Esophagus squamous epithelium (tissue), 4 donors: ENCODE data around the gene HMOX1.

Experiments used
- POLR2A ChIP-seq, 4 donors: fragments of 450-650 bp; IDR thresholded peaks; one replicate each; pipeline ENCODE4 v1.6.1; 2017; ENCODE audit warnings: antibody characterized with exemption in 4 of 4, mild to moderate bottlenecking in 4 of 4, moderate library complexity in 3 of 4
- TF ChIP-seq, protein P1 (sequence below), 6 experiments: fragments of 450-650 bp in 4 of 6; fragments of 200-600 bp in 2 of 6; sonication (generic) in 2 of 6; IDR thresholded peaks; one replicate each; pipeline ENCODE4 v1.5.1; 2016 to 2019; ENCODE audit warnings: antibody characterized with exemption in 6 of 6, mild to moderate bottlenecking in 4 of 6, moderate library complexity in 4 of 6

DNA sequence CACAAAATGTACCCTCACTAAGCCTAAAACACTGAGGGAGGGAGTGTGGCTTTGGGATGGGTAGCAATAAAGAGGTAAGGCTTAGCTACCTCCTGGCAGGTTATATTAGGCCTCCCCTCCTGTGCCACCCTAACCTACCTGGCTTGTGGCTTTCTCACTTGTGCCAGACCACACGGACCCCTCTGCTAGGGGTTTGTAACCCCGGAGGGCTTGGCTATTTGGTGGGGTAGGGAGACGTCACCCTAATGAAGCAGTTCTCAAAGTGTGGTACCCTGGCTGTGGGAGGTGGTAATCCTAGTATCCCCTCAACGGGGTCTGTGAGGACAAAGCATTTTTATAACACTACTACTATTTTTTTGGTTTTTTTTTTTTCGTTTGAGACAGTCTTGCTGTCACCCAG, 10.0 kb downstream of the HMOX1 start:
- TF ChIP-seq, protein P1, sequence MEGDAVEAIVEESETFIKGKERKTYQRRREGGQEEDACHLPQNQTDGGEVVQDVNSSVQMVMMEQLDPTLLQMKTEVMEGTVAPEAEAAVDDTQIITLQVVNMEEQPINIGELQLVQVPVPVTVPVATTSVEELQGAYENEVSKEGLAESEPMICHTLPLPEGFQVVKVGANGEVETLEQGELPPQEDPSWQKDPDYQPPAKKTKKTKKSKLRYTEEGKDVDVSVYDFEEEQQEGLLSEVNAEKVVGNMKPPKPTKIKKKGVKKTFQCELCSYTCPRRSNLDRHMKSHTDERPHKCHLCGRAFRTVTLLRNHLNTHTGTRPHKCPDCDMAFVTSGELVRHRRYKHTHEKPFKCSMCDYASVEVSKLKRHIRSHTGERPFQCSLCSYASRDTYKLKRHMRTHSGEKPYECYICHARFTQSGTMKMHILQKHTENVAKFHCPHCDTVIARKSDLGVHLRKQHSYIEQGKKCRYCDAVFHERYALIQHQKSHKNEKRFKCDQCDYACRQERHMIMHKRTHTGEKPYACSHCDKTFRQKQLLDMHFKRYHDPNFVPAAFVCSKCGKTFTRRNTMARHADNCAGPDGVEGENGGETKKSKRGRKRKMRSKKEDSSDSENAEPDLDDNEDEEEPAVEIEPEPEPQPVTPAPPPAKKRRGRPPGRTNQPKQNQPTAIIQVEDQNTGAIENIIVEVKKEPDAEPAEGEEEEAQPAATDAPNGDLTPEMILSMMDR (IDR thresholded peaks at IDR 0.05): no peak
- no peak for TF ChIP-seq POLR2A (IDR thresholded peaks at IDR 0.05)
